GOT3 (cell line): ENCODE results near the gene PTK7.
"Not testable (repeated sequence)": the region's sequence is repeated elsewhere in the genome, so short reads cannot be mapped to it uniquely, and the experiment has no call there.

ENCODE experiments used
- DNase-seq: peaks from one replicate; lab custom pipeline; 2025; ENCODE audit warnings: mixed read lengths; lab: John Stamatoyannopoulos, UW

Gene PTK7

GRCh38 chr6:43075670-43076463 is at the start of gene PTK7:
Gene PTK7, plus strand, starts transcription at chr6:43076314. Its CDS starts 175 bp downstream, at chr6:43076489.
- no peak for DNase-seq

- no peak for DNase-seq
Measured at GRCh38 chr6:43026365-43026764, 49.7 kb upstream of the PTK7 start.

GRCh38 chr6:43029120-43029519 is 47.0 kb upstream of the PTK7 start:
- no peak for DNase-seq

- no peak for DNase-seq
Measured at GRCh38 chr6:43032326-43032725, 43.8 kb upstream of the PTK7 start.

GRCh38 chr6:43033496-43034189 is 42.5 kb upstream of the PTK7 start:
- DNase-seq = no peak

- DNase-seq = no peak
Measured at GRCh38 chr6:43034190-43034525, 42.0 kb upstream of the PTK7 start.

- no peak for DNase-seq
Measured at GRCh38 chr6:43035495-43036194, 40.5 kb upstream of the PTK7 start.

GRCh38 chr6:43036712-43037111 is 39.4 kb upstream of the PTK7 start:
- DNase-seq = no peak

- DNase-seq = no peak
Measured at GRCh38 chr6:43037197-43037596, 38.9 kb upstream of the PTK7 start.

- no peak for DNase-seq
Measured at GRCh38 chr6:43037706-43038105, 38.4 kb upstream of the PTK7 start.

- DNase-seq = no peak
Measured at GRCh38 chr6:43038727-43039126, 37.4 kb upstream of the PTK7 start.

GRCh38 chr6:43040542-43041257 is 35.4 kb upstream of the PTK7 start:
- DNase-seq = no peak

- DNase-seq = not testable (repeated sequence)
Measured at GRCh38 chr6:43041475-43041874, 34.6 kb upstream of the PTK7 start.

- no peak for DNase-seq
Measured at GRCh38 chr6:43043310-43043709, 32.8 kb upstream of the PTK7 start.

GRCh38 chr6:43045371-43045930 is 30.7 kb upstream of the PTK7 start:
- no peak for DNase-seq

- no peak for DNase-seq
Measured at GRCh38 chr6:43047998-43048397, 28.1 kb upstream of the PTK7 start.

- no peak for DNase-seq
Measured at GRCh38 chr6:43050981-43051380, 25.1 kb upstream of the PTK7 start.

- DNase-seq = no peak
Measured at GRCh38 chr6:43052225-43052841, 23.8 kb upstream of the PTK7 start.

GRCh38 chr6:43052842-43053544 is 23.1 kb upstream of the PTK7 start:
- no peak for DNase-seq

GRCh38 chr6:43053545-43054205 is 22.4 kb upstream of the PTK7 start, which contains the start of gene CUL7:
Gene CUL7, minus strand, starts transcription at chr6:43053851. Its CDS starts 1,063 bp downstream, at chr6:43052788.
- DNase-seq = peak; percentile 78
